Mesenchymal stem cell (in vitro differentiated cells and primary cell): ENCODE measurements around the gene MTCH2. TPM values are rescaled to one million over a fixed set of nuclear protein-coding genes. Genes with fewer than 3 reads are reported as not detected.

Experiments
- DNase-seq: peaks from one replicate; pipeline ENCODE4 v3.0.0-alpha.2; 2013
- H2AFZ ChIP-seq: one replicate; pipeline ENCODE4 v1.6.1; 2013; ENCODE audit warnings: low read depth, mild to moderate bottlenecking, control low read depth, inconsistent platforms, low read length, moderate library complexity
- H2AK5ac ChIP-seq: 2 replicates; pipeline ENCODE4 v1.6.1; 2013; ENCODE audit warnings: low read length, moderate library complexity, mild to moderate bottlenecking, inconsistent platforms; ENCODE audit not compliant: severe bottlenecking
- H2BK120ac ChIP-seq: one replicate; pipeline ENCODE4 v1.6.1; 2013; ENCODE audit warnings: low read depth, mild to moderate bottlenecking, inconsistent platforms, low read length, moderate library complexity
- H2BK12ac ChIP-seq, 2 experiments: one replicate each; pipeline ENCODE4 v1.6.1; 2013; ENCODE audit warnings: inconsistent platforms in 2 of 2, low read length in 2 of 2, mild to moderate bottlenecking in 2 of 2, moderate library complexity in 2 of 2, control low read depth in 1 of 2
- H2BK15ac ChIP-seq: one replicate; pipeline ENCODE4 v1.6.1; 2013; ENCODE audit warnings: mild to moderate bottlenecking, low read depth, inconsistent platforms; ENCODE audit not compliant: poor library complexity, severe bottlenecking
- H2BK5ac ChIP-seq: 2 replicates; pipeline ENCODE4 v1.6.1; 2013; ENCODE audit warnings: low read depth, mild to moderate bottlenecking, low read length, control low read depth, inconsistent platforms; ENCODE audit not compliant: poor library complexity, severe bottlenecking
- H3K14ac ChIP-seq, 2 experiments: one replicate each; pipeline ENCODE4 v1.6.1; 2013; ENCODE audit warnings: inconsistent platforms in 2 of 2, low read length in 2 of 2, control low read depth in 1 of 2, mild to moderate bottlenecking in 1 of 2, moderate library complexity in 1 of 2
- H3K18ac ChIP-seq, 2 experiments: one replicate each; pipeline ENCODE4 v1.6.1; 2013; ENCODE audit warnings: inconsistent platforms in 2 of 2, low read length in 2 of 2, control low read depth in 1 of 2, low read depth in 1 of 2, mild to moderate bottlenecking in 1 of 2
- H3K23ac ChIP-seq, 2 experiments: one replicate each; pipeline ENCODE4 v1.6.1; 2013; ENCODE audit warnings: inconsistent platforms in 2 of 2, low read length in 2 of 2, mild to moderate bottlenecking in 2 of 2, moderate library complexity in 2 of 2, control low read depth in 1 of 2
- H3K27ac ChIP-seq: 2 replicates; pipeline ENCODE4 v1.5.1; 2013; ENCODE audit warnings: mild to moderate bottlenecking, moderate library complexity, low read length, control low read depth, inconsistent platforms; ENCODE audit not compliant: poor library complexity, severe bottlenecking
- H3K27me3 ChIP-seq, 2 experiments: 2 replicates each; pipeline versions ENCODE4 v1.6.1 to v1.7.0; 2013; ENCODE audit warnings: low read length in 2 of 2, mild to moderate bottlenecking in 2 of 2, moderate library complexity in 2 of 2, control low read depth in 1 of 2, inconsistent platforms in 1 of 2; ENCODE audit not compliant: control insufficient read depth in 1 of 2, insufficient read depth in 1 of 2
- H3K36me3 ChIP-seq, 2 experiments: 2 replicates each; pipeline versions ENCODE4 v1.6.1 to v1.7.0; 2013; ENCODE audit warnings: low read length in 2 of 2, control low read depth in 1 of 2, inconsistent platforms in 1 of 2, low read depth in 1 of 2, mild to moderate bottlenecking in 1 of 2; ENCODE audit not compliant: insufficient read depth in 2 of 2, control insufficient read depth in 1 of 2
- H3K4ac ChIP-seq, 2 experiments: one replicate each; pipeline ENCODE4 v1.6.1; 2013; ENCODE audit warnings: inconsistent platforms in 2 of 2, low read length in 2 of 2, mild to moderate bottlenecking in 2 of 2, moderate library complexity in 2 of 2, control low read depth in 1 of 2, low read depth in 1 of 2
- H3K4me1 ChIP-seq: 2 replicates; pipeline ENCODE4 v1.6.1; 2013; ENCODE audit warnings: low read depth, low read length, control low read depth; ENCODE audit not compliant: control insufficient read depth, insufficient read depth
- H3K4me2 ChIP-seq: 2 replicates; pipeline ENCODE4 v1.6.1; 2013; ENCODE audit warnings: low read length, mild to moderate bottlenecking, inconsistent platforms; ENCODE audit not compliant: poor library complexity, severe bottlenecking
- H3K4me3 ChIP-seq, 2 experiments: 2 replicates each; pipeline versions ENCODE4 v1.5.1 to v1.7.0; 2013; ENCODE audit warnings: low read length in 2 of 2, mild to moderate bottlenecking in 2 of 2, control low read depth in 1 of 2, low read depth in 1 of 2; ENCODE audit not compliant: insufficient read depth in 1 of 2
- H3K79me1 ChIP-seq: replicated peaks from 2 replicates; pipeline ENCODE4 v1.6.1; 2013; ENCODE audit warnings: mild to moderate bottlenecking, control low read depth, low read length, inconsistent platforms; ENCODE audit not compliant: poor library complexity, severe bottlenecking
- H3K9ac ChIP-seq: 2 replicates; pipeline ENCODE4 v1.7.0; 2013; ENCODE audit warnings: mild to moderate bottlenecking, low read length, moderate library complexity
- H3K9me3 ChIP-seq: 2 replicates; pipeline ENCODE4 v1.7.0; 2013; ENCODE audit warnings: mild to moderate bottlenecking, low read length; ENCODE audit not compliant: control insufficient read depth
- H4K8ac ChIP-seq: one replicate; pipeline ENCODE4 v1.6.1; 2013; ENCODE audit warnings: inconsistent platforms, mild to moderate bottlenecking, low read length, moderate library complexity
- H4K91ac ChIP-seq: one replicate; pipeline ENCODE4 v1.6.1; 2013; ENCODE audit warnings: mild to moderate bottlenecking, low read length, inconsistent platforms
- WGBS: methylation state at CpG from one replicate; pipeline ENCODE4 v1.1.7; 2013; ENCODE audit warnings: mixed read lengths; 5-methylcytosine and 5-hydroxymethylcytosine counted together
- small RNA-seq: library from polyadenylated mRNA; stranded (forward); fragments of <200 nt; extraction: miRNeasy Mini kit (QIAGEN cat#:217004); gene quantifications from one replicate; pipeline ENCODE3, GENCODE V24; 2013; ENCODE audit warnings: low read depth

Gene MTCH2

DNA sequence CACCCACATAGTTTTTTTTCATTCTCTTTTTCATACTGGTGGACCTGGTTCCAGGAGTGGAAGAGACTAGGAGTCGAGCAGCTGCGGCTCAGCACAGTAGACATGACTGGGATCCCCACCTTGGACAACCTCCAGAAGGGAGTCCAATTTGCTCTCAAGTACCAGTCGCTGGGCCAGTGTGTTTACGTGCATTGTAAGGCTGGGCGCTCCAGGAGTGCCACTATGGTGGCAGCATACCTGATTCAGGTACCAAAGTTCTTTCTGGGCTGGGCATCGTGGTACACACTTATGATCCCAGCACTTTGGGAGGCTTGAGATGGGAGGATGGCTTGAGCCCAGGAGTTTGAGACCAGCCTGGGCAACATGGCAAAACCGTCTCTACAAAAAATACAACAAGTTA, 72.7 kb downstream of the MTCH2 start:
- no peak overlapping the region for H3K27ac ChIP-seq

More for the DNA sequence above, 72.7 kb downstream of the MTCH2 start:
- Histone ChIP-seq H3K23ac (no peak overlapping the region), H2AFZ (no peak overlapping the region), H2AK5ac (no peak overlapping the region), H2BK15ac (no peak overlapping the region), H3K9me3 (no peaks in the 10 kb centered on the region), H3K79me1 (peaks cover 30% of the 10 kb centered on the region), H3K9ac (no peak overlapping the region), H3K4me3 (no peak overlapping the region), H2BK5ac (no peak overlapping the region), H3K14ac (no peak overlapping the region), H4K91ac (no peak overlapping the region), H4K8ac (no peak overlapping the region), H3K4ac (no peak overlapping the region), H2BK120ac (no peak overlapping the region), H3K36me3 (peaks cover 31 to 49% of the 10 kb centered on the region in 2 experiments), H3K27me3 (no peaks in the 10 kb centered on the region), H3K4me2 (no peak overlapping the region), H3K4me1 (peaks cover 20% of the 10 kb centered on the region), H2BK12ac (no peak overlapping the region), H3K18ac (no peak overlapping the region)
- 93% methylated on average over 7 of the region's 7 CpGs for WGBS
- DNase-seq = no peak

Small RNA genes within 50 kb of the gene (small RNA-seq; reads per million reads assigned to genes)
- not detected for gene RNU5E-10P
